IPS-18c (cell line): ENCODE measurements around the gene CA12.

Source experiments
- H3K4me3 ChIP-seq: 2 replicates; pipeline ENCODE4 v1.7.0; 2013; ENCODE audit warnings: low read depth, mild to moderate bottlenecking, low read length, moderate library complexity; ENCODE audit not compliant: insufficient read depth
- H3K9me3 ChIP-seq: one replicate; pipeline ENCODE4 v1.6.1; 2013; ENCODE audit warnings: mild to moderate bottlenecking, low read length, moderate library complexity; ENCODE audit not compliant: control insufficient read depth, insufficient read depth

The CA12 gene

GRCh38 chr15:63405683-63406390 is 24.2 kb upstream of the CA12 start:
- H3K9me3 ChIP-seq: no peaks in the 10 kb centered on the region

GRCh38 chr15:63405159-63405558 is 23.5 kb upstream of the CA12 start:
- Histone ChIP-seq H3K9me3 (no peaks in the 10 kb centered on the region), H3K4me3 (no peak overlapping the region)

More at GRCh38 chr15:63405683-63406390, 24.2 kb upstream of the CA12 start:
- no peak overlapping the region for H3K4me3 ChIP-seq

- H3K4me3 ChIP-seq: no peak overlapping the region
- no peaks in the 10 kb centered on the region for H3K9me3 ChIP-seq
Observed at GRCh38 chr15:63403254-63403945, 21.8 kb upstream of the CA12 start.

GRCh38 chr15:63402498-63403253 is 21.0 kb upstream of the CA12 start:
- Histone ChIP-seq H3K9me3 (no peaks in the 10 kb centered on the region), H3K4me3 (no peak overlapping the region)

- Histone ChIP-seq H3K9me3 (no peaks in the 10 kb centered on the region), H3K4me3 (no peak overlapping the region)
Observed at GRCh38 chr15:63401714-63402497, 20.3 kb upstream of the CA12 start.

- no peaks in the 10 kb centered on the region for H3K9me3 ChIP-seq
Observed at GRCh38 chr15:63401078-63401477, 19.4 kb upstream of the CA12 start.

GRCh38 chr15:63398456-63398855 is 16.8 kb upstream of the CA12 start:
- Histone ChIP-seq H3K9me3 (no peaks in the 10 kb centered on the region), H3K4me3 (no peak overlapping the region)

More at GRCh38 chr15:63401078-63401477, 19.4 kb upstream of the CA12 start:
- no peak overlapping the region for H3K4me3 ChIP-seq

GRCh38 chr15:63396152-63396928 is 14.7 kb upstream of the CA12 start:
- H3K4me3 ChIP-seq: no peak overlapping the region
- no peaks in the 10 kb centered on the region for H3K9me3 ChIP-seq

- H3K9me3 ChIP-seq: no peaks in the 10 kb centered on the region
- H3K4me3 ChIP-seq: no peak overlapping the region
Observed at GRCh38 chr15:63395730-63396151, 14.1 kb upstream of the CA12 start.

GRCh38 chr15:63392361-63393009 is 10.8 kb upstream of the CA12 start:
- Histone ChIP-seq H3K9me3 (no peaks in the 10 kb centered on the region), H3K4me3 (no peak overlapping the region)

- Histone ChIP-seq H3K4me3 (no peak overlapping the region), H3K9me3 (no peaks in the 10 kb centered on the region)
Observed at GRCh38 chr15:63391669-63392360, 10.2 kb upstream of the CA12 start.

GRCh38 chr15:63390689-63391088 is 9.0 kb upstream of the CA12 start:
- Histone ChIP-seq H3K4me3 (no peak overlapping the region), H3K9me3 (no peaks in the 10 kb centered on the region)

- no peaks in the 10 kb centered on the region for H3K9me3 ChIP-seq
Observed at GRCh38 chr15:63389902-63390670, 8.4 kb upstream of the CA12 start.

GRCh38 chr15:63388511-63388910 is 6.9 kb upstream of the CA12 start:
- no peak overlapping the region for H3K4me3 ChIP-seq
- H3K9me3 ChIP-seq: no peaks in the 10 kb centered on the region

More at GRCh38 chr15:63389902-63390670, 8.4 kb upstream of the CA12 start:
- no peak overlapping the region for H3K4me3 ChIP-seq
